Occipital lobe (tissue), 2 donors: ENCODE measurements around the gene SLC5A11. TPM values are rescaled to one million over a fixed set of nuclear protein-coding genes. Genes with fewer than 3 reads are reported as not detected.
"Not testable (repeated sequence)": the region's sequence is repeated elsewhere in the genome, so short reads cannot be mapped to it uniquely, and the experiment has no call there.

ENCODE experiments used
- DNase-seq: peaks from one replicate; lab custom pipeline; 2025; lab: John Stamatoyannopoulos, UW
- total RNA-seq: library from RNA; depleted of rRNA; stranded (reverse); fragments of >200 nt; gene quantifications from one replicate; pipeline ENCODE4 v1.2.3, GENCODE V29; 2014

The SLC5A11 gene
- not detected for total RNA-seq

DNA sequence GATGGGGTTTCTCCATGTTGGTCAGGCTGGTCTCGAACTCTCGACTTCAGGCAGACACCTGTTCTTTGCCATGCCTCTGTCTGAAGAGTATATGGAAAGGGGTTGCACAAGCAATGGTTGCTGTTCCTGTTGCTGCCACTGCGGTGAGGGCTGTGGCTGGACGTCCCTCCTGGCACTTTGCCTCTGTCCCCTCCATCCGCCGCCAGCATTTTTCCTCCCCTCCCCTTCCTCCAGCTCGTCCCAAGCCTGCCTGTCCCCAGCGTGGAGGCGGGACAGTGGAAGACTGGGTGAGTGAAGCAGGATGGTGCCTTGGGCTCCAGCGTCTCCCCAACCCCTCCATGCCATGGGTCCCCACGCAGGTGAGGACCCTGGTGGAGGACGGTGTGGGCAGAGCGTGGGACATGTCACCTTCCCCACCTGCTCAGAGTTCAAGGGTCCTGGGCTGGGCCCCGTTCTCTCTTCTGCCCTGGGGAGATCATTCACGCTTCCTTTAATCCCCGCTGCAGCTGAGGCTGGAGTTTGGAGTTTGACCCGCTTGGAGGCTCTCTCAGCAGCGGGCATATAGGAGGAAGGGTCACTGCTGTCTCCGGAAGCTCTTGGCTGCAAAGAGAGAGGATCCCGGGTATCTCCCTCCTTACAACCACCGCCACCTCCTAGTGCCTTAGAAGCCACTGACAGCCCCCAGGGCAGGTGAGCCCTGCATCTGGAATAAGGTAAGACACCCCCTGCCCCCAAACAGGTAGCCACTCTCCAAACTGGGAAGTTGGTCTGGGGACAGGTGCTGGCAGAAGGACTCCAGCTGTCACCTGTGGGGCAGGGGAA is at the start of gene SLC5A11:
TSS of gene SLC5A11 (plus strand) at position 238 of the 822 bp plus-strand sequence. CDS start 12,681 bp downstream, outside the sequence.
- DNase-seq = no peak

DNA sequence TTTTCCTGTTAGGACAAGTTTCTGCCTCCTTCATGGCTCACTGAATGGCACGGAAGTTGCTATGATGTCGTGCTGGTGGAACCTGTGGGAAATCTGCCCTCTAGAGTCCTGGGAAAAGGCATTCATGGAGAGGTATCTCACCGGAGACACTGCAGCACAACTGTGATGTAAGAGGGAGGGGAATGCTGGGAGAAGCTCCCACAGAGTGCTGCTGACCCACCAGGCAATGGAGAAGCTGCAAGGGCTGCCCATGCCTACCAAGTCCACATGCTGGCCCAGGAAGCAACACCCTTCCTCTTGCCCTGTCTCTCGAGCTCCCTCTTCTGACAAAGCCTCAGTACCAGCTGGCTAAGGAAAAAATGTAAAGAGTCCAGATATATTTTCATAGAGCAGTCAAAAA is 45.2 kb upstream of the SLC5A11 start:
- DNase-seq = no peak

GRCh38 chr16:24801761-24802302 is 43.9 kb upstream of the SLC5A11 start:
- DNase-seq = no peak

DNA sequence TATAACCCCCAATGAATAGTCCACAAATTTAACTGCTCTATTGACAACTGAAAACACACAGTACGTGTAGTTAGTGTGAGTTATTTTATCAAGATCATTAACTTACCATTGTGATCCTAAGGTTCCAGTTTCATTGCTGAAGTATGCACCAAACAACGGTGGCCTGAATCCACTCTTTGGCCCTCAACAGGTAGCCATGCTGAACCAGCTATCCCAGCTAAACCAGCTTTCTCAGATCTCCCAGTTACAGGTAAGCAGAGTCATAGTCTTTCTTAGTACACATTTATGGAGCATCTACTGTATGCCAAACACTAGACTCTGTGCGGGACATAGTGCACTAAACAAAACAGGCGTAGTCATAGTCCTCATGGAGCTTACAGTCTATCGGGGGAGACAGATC is 40.3 kb upstream of the SLC5A11 start:
- no peak for DNase-seq

- no peak for DNase-seq
Observed at GRCh38 chr16:24807301-24807700, 38.5 kb upstream of the SLC5A11 start.

DNA sequence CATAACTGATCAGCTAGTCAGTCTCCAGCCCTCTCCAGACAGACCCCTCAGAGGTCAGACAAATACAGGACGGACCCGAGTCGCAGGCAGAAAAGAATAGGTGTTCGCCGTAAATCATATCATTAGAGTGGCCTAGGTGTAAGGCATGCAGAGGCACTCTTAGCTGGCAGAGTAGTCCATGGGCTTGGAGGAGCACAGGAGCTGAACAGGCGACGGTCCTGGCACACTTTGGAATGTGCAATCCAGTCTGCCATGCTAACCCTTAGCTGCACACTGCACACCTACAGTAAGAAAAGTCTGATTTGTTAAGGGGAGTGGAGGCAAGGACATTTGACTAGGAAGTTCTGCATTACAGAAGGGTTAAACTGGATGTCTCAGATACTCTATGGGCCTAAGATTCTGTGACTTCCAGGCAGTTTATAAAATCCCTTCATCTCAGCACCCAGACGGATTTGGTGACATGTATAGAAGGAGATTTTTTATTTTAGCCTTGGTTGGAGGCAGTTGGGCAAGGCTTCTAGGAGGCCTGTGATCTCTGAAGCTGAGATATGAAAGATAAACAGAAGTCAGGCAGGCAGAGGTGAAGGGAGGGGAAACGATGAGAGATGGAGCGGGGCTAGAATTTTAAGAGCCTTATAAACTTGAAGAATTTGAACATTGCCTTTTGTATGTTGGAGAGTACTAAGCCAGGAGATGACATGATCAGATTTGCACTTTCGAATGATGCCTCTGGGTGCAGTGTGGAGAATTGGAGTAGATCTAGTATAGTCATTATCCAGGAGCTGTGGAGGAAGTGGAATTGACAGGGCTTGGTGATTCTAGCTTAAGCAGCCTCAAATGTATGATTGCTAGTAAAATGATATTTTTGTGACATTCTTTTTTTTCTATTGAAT is 34.6 kb upstream of the SLC5A11 start:
- DNase-seq = no peak

DNA sequence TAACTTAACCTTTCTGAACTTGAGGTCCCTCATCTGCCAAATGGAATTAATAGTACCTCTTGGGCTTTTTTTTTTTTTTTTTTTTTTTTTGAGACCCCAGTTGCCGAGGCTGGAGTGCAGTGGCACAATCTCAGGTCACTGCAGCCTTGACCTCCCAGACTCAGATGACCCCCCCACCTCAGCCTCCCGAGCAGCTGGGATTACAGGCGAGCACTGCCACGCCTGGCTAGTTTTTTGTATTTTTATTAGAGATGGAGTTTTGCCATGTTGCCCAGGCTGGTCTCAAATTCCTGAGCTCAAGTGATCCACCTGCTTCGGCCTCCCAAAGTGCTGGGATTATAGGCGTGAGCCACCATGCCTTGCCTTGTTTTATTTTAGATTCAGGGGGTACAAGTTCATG is 33.0 kb upstream of the SLC5A11 start:
- DNase-seq = not testable (repeated sequence)

DNA sequence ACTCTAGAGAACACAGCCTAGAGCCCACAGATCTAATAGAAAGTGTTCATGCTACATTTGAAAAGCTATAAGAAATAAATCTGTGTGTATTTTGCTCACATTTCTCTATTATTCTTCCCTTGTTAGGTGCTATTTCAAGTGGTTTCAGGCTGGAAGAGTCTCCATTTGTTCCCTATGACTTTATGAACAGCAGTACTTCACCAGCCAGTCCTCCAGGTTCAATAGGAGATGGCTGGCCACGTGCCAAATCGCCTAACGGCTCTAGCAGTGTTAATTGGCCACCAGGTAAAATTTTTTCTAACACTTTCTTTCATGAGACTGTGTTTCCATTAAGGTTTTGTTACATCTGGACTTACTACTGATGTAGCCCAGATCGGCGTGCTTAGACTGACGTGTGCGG is 30.7 kb upstream of the SLC5A11 start:
- no peak for DNase-seq

- no peak for DNase-seq
Observed at GRCh38 chr16:24816688-24817087, 29.1 kb upstream of the SLC5A11 start.

DNA sequence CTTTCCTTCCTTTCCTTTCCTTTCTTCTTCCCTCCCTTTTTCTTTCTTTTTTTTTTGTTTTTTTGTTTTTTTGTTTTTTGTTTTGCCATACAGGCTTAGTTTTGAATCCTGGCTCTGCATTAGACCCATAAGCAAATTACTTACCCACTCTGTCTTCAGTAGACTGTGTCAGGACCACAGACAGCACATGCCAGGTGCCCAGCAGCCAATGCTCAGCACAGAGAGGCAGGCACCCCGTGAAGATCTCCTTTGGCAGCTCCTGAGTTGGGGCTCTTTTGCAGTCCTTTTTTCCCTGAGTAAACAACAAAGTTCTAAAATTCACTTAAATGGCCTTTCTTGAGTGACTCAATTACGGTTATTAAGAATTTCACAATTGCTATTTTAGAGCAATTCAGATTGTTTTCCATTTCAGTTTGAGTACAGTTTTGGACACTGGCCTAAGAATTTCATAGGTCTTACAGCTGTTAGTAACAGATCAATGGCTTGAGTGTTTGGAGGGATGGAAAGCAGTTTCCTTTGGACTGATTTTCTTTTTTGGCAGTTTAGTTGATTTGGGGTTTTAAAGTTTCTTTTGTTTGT is 26.2 kb upstream of the SLC5A11 start:
- no peak for DNase-seq

GRCh38 chr16:24820522-24820921 is 25.2 kb upstream of the SLC5A11 start:
- no peak for DNase-seq

GRCh38 chr16:24821129-24821528 is 24.6 kb upstream of the SLC5A11 start:
- DNase-seq = no peak

GRCh38 chr16:24822542-24822941 is 23.2 kb upstream of the SLC5A11 start:
- no peak for DNase-seq

- DNase-seq = no peak
Observed at GRCh38 chr16:24822974-24823373, 22.8 kb upstream of the SLC5A11 start.

DNA sequence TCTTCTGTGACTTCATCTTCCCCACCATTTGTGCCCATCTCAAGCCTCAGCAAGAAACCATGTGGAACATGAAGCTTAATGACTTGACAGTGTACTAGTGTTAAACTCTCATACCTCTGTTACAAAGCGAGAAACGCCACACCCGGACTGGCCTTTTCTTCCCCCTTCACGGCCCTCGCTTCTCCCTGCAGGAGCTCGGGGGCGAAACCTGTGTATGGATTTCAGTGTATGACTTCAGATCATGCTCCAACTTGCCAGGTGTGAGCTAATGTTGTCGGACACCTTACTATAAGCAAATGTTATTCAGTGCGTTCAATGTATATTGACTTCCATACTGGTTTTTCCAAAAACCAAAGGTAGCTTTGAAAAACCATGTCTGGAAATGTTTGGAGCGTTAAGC is 20.1 kb upstream of the SLC5A11 start:
- no peak for DNase-seq

DNA sequence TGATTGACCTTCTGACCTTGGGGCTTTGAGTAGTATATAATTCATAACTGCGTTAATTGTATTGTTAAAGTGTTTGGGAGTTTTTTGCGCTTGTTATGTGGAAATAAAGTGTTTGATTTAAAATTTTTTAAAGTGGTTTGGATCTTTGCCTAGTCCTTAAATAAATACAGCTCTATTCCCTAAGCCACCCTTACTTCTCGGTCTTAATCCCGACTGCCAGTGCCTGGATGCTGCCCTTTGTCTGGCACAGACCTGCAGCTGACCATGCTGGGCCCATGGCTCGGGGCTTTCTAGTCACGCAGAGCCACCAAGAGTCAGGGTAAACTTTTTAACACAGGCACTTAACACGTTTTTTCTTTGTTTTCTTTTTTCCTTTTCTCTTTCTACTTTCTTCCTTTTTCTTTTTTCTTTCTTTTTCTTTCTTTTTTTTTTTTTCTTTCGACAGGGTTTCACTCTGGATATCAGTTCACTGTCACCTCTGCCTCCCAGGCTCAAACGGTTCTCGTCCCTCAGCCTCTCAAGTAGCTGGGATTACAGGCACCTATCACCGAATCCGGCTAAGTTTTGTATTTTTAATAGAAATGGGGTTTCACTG is 19.6 kb upstream of the SLC5A11 start:
- no peak for DNase-seq

GRCh38 chr16:24826817-24827566 is 18.8 kb upstream of the SLC5A11 start:
- DNase-seq = no peak

DNA sequence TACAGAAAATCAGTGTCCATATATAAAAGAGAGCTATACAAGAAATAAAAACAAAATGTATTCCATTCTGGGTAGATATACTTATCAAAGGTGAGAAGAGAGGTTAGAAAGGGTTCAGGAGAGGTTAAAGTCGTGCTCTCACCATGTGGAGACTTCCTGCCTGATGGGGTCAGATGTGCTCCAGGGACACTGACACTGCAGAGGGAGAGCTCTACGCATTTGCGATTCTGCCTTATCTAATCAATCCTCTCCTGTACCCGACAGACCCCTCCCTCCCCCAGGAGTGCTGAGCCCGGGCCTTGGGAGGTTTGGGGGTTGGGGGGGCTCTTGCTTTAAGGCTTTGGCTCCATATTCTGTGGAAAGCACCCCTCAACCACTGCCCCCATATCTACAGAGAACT is 16.6 kb upstream of the SLC5A11 start:
- no peak for DNase-seq

DNA sequence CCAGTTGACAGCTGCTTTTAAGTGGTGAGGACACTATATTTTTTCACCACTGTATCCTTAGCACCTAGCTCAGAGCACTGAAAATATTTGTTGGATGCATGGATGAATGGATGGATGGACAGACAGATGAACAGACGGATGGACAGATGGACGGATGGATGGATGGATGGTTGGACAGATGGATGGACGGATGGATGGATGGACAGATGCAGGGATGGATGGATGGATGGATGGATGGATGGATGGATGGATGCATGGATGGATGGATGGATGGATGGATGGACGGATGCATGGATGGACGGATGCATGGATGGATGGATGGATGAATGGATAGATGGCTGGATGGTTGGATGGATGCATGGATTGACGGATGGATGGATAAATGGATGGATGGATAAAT is 12.4 kb upstream of the SLC5A11 start:
- DNase-seq = no peak

DNA sequence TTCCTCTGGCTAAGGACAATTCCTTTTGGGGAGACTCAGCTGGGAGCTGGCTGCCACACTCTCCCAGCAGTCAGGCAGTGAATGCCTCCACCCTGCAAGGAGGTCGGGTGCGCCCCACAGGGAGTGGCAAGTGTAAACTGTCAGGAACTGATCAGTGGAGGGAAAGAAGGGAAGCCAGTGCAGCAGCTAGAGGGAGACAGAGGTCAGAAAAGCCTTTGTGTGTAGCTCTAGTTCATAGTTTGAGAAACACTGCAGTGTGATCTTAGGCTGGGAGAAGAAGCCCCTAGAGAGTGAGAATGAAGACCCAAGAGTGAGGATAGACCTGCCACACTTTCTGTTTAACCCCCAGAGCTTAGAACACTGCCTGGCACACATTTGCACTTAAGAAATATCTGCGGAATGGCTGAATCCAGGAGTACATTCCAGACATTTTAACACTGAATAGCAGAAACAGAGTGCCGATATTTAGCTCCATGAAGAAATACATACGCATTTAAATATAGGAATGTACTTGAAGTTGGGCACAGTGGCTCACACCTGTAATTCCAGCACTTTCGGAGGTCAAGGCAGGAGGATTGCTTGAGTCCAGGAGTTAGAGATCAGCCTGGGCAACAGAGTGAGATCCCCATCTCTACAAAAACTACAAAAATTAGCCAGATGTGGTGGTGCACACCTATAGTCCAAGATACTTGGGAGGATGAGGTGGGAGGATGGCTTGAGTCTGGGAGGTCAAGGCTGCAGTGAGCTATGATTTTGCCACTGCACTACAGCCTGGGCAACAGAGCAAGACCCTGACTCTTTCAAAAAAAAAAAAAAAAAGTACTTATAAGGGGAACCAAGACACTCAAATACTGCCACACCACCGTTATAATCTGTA is 11.1 kb upstream of the SLC5A11 start:
- no peak for DNase-seq
